Loucy (cell line): ENCODE measurements around the gene LPIN1.

Experiments
- H2AFZ ChIP-seq: fragments of 200-600 bp; sonication (generic); 2 replicates; pipeline ENCODE4 v1.6.0; 2016; ENCODE audit warnings: antibody characterized with exemption, mild to moderate bottlenecking, low read length, moderate library complexity
- H3F3A ChIP-seq: fragments of 200-600 bp; 2 replicates; pipeline ENCODE4 v1.6.0; 2016; ENCODE audit warnings: antibody characterized with exemption, low read depth, mild to moderate bottlenecking
- H3K27me3 ChIP-seq: fragments of 200-600 bp; sonication (generic); 2 replicates; pipeline ENCODE4 v1.6.1; 2014; ENCODE audit warnings: low read length, mild to moderate bottlenecking; ENCODE audit not compliant: insufficient read depth, poor library complexity, severe bottlenecking
- H3K36me3 ChIP-seq: fragments of 200-600 bp; sonication (generic); 2 replicates; pipeline ENCODE4 v1.6.1; 2016; ENCODE audit warnings: low read length; ENCODE audit not compliant: insufficient read depth
- H3K4me1 ChIP-seq: fragments of 200-600 bp; sonication (generic); 2 replicates; pipeline ENCODE4 v1.5.1; 2014; ENCODE audit warnings: low read length, mild to moderate bottlenecking; ENCODE audit not compliant: insufficient read depth, poor library complexity, severe bottlenecking
- H3K4me2 ChIP-seq: fragments of 200-600 bp; sonication (generic); 2 replicates; pipeline ENCODE4 v1.6.0; 2014; ENCODE audit warnings: antibody characterized with exemption, low read length, low read depth, mild to moderate bottlenecking; ENCODE audit not compliant: poor library complexity, severe bottlenecking
- H3K4me3 ChIP-seq: fragments of 200-600 bp; sonication (generic); 2 replicates; pipeline ENCODE4 v1.5.1; 2014; ENCODE audit warnings: low read length, mild to moderate bottlenecking, mixed read lengths; ENCODE audit not compliant: poor library complexity, severe bottlenecking
- H3K79me2 ChIP-seq: fragments of 200-600 bp; sonication (generic); 2 replicates; pipeline ENCODE4 v1.6.1; 2014; ENCODE audit warnings: low read length; ENCODE audit not compliant: insufficient read depth
- H3K9ac ChIP-seq: fragments of 200-600 bp; sonication (generic); 2 replicates; pipeline ENCODE4 v1.6.0; 2014; ENCODE audit warnings: mild to moderate bottlenecking, low read depth, low read length, moderate library complexity; ENCODE audit not compliant: poor library complexity, severe bottlenecking
- H3K9me2 ChIP-seq: fragments of 200-600 bp; sonication (generic); replicated peaks from 2 replicates; pipeline ENCODE4 v1.6.1; 2016; ENCODE audit warnings: low read depth, low read length, mixed read lengths
- H3K9me3 ChIP-seq: fragments of 200-600 bp; sonication (generic); 2 replicates; pipeline ENCODE4 v1.6.1; 2014; ENCODE audit warnings: mild to moderate bottlenecking, antibody characterized with exemption, low read length, low read depth; ENCODE audit not compliant: insufficient read depth
- H4K20me1 ChIP-seq: fragments of 200-600 bp; sonication (generic); 2 replicates; pipeline ENCODE4 v1.6.0; 2014; ENCODE audit warnings: antibody characterized with exemption, low read length, mild to moderate bottlenecking; ENCODE audit not compliant: insufficient read depth, poor library complexity, severe bottlenecking
- CTCF ChIP-seq: fragments of 200-600 bp; sonication (generic); conservative IDR thresholded peaks from 2 replicates; pipeline ENCODE4 v1.5.1; 2014; ENCODE audit warnings: mild to moderate bottlenecking, antibody characterized with exemption, low read length
- EZH2phosphoT487 ChIP-seq: fragments of 200-600 bp; IDR thresholded peaks from 2 replicates; pipeline ENCODE4 v1.6.1; 2018; ENCODE audit warnings: antibody characterized with exemption, mild to moderate bottlenecking, moderate library complexity, borderline replicate concordance

Gene LPIN1

GRCh38 chr2:11861044-11861443 lies 114.6 kb downstream of the LPIN1 start:
- no peak for TF ChIP-seq EZH2phosphoT487
- TF ChIP-seq CTCF = no peak
- Histone ChIP-seq H3K4me1 (peaks cover 17% of the 10 kb centered on the region), H3K9ac (no peak overlapping the region), H3K9me2 (no peaks in the 10 kb centered on the region), H3K27me3 (no peaks in the 10 kb centered on the region), H3K79me2 (no peaks in the 10 kb centered on the region), H3F3A (no peaks in the 10 kb centered on the region), H4K20me1 (no peaks in the 10 kb centered on the region), H2AFZ (no peak overlapping the region), H3K4me2 (no peak overlapping the region), H3K9me3 (peaks cover 21% of the 10 kb centered on the region; the same call in 1 of the 2 replicates), H3K36me3 (no peaks in the 10 kb centered on the region), H3K4me3 (no peak overlapping the region)

- Histone ChIP-seq H3K27me3 (no peaks in the 10 kb centered on the region), H3K9ac (no peak overlapping the region)
Measured at GRCh38 chr2:11862049-11862448, 115.6 kb downstream of the LPIN1 start.

GRCh38 chr2:11863103-11863502 lies 116.7 kb downstream of the LPIN1 start:
- Histone ChIP-seq H3K27me3 (no peaks in the 10 kb centered on the region), H4K20me1 (no peaks in the 10 kb centered on the region), H3K4me3 (no peak overlapping the region), H3K9me3 (peaks cover 21% of the 10 kb centered on the region; the same call in 1 of the 2 replicates), H3F3A (no peaks in the 10 kb centered on the region), H2AFZ (peak overlapping the region; percentile 61), H3K4me1 (peaks cover 9% of the 10 kb centered on the region), H3K9me2 (no peaks in the 10 kb centered on the region), H3K4me2 (no peak overlapping the region), H3K9ac (no peak overlapping the region), H3K36me3 (no peaks in the 10 kb centered on the region), H3K79me2 (no peaks in the 10 kb centered on the region)
- no peak for TF ChIP-seq EZH2phosphoT487
- TF ChIP-seq CTCF = no peak

More at GRCh38 chr2:11862049-11862448, 115.6 kb downstream of the LPIN1 start:
- H3K36me3 ChIP-seq = no peaks in the 10 kb centered on the region
- no peaks in the 10 kb centered on the region for H3F3A ChIP-seq
- no peak overlapping the region for H3K4me2 ChIP-seq
- H3K9me3 ChIP-seq = peaks cover 21% of the 10 kb centered on the region; the same call in 1 of the 2 replicates
- no peak overlapping the region for H3K4me3 ChIP-seq
- no peaks in the 10 kb centered on the region for H3K9me2 ChIP-seq
- no peaks in the 10 kb centered on the region for H4K20me1 ChIP-seq
- no peak overlapping the region for H2AFZ ChIP-seq
- H3K79me2 ChIP-seq = no peaks in the 10 kb centered on the region
- H3K4me1 ChIP-seq = peaks cover 9% of the 10 kb centered on the region
- no peak for TF ChIP-seq CTCF
- no peak for TF ChIP-seq EZH2phosphoT487
